HG03175 (cell line): ENCODE results near the gene MRGPRD.

ENCODE experiments used
- ATAC-seq: cut with Tn5 transposase; IDR thresholded peaks from one replicate; pipeline ENCODE4 v1.9.1; 2021; ENCODE audit warnings: mild to moderate bottlenecking, moderate library complexity; ENCODE audit not compliant: unreplicated experiment

The MRGPRD gene

GRCh38 chr11:68970921-68971636 is 9.7 kb downstream of the MRGPRD start:
- ATAC-seq, result no peak

GRCh38 chr11:68969386-68969785 is 11.4 kb downstream of the MRGPRD start:
- ATAC-seq, result no peak

- no peak for ATAC-seq
Observed at GRCh38 chr11:68968306-68969250, 12.2 kb downstream of the MRGPRD start.

- no peak for ATAC-seq
Observed at GRCh38 chr11:68966894-68967780, 13.6 kb downstream of the MRGPRD start.

GRCh38 chr11:68965901-68966853 is 14.6 kb downstream of the MRGPRD start:
- no peak for ATAC-seq

GRCh38 chr11:68963779-68964178 is 17.0 kb downstream of the MRGPRD start:
- ATAC-seq, result no peak

- no peak for ATAC-seq
Observed at GRCh38 chr11:68962527-68963250, 18.1 kb downstream of the MRGPRD start.

GRCh38 chr11:68961245-68961644 is 19.5 kb downstream of the MRGPRD start:
- ATAC-seq, result no peak

- ATAC-seq, result no peak
Observed at GRCh38 chr11:68960294-68961071, 20.3 kb downstream of the MRGPRD start.

GRCh38 chr11:68959465-68960293 is 21.1 kb downstream of the MRGPRD start:
- no peak for ATAC-seq

GRCh38 chr11:68958211-68958610 is 22.6 kb downstream of the MRGPRD start:
- no peak for ATAC-seq

- ATAC-seq, result no peak
Observed at GRCh38 chr11:68956547-68957254, 24.1 kb downstream of the MRGPRD start.

- no peak for ATAC-seq
Observed at GRCh38 chr11:68956142-68956541, 24.6 kb downstream of the MRGPRD start.

- ATAC-seq, result no peak
Observed at GRCh38 chr11:68955607-68955958, 25.2 kb downstream of the MRGPRD start.

GRCh38 chr11:68954836-68955606 is 25.8 kb downstream of the MRGPRD start:
- no peak for ATAC-seq

- no peak for ATAC-seq
Observed at GRCh38 chr11:68950762-68951161, 30.0 kb downstream of the MRGPRD start.
